ENCODE results near the gene DYSF. TPM values are rescaled to one million over a fixed set of nuclear protein-coding genes. Genes with fewer than 3 reads are reported as not detected.

The DYSF gene
- total RNA-seq, 3 donors from 2014 or later, result 2.0 to 19.4 (median 6.8) TPM

DNA sequence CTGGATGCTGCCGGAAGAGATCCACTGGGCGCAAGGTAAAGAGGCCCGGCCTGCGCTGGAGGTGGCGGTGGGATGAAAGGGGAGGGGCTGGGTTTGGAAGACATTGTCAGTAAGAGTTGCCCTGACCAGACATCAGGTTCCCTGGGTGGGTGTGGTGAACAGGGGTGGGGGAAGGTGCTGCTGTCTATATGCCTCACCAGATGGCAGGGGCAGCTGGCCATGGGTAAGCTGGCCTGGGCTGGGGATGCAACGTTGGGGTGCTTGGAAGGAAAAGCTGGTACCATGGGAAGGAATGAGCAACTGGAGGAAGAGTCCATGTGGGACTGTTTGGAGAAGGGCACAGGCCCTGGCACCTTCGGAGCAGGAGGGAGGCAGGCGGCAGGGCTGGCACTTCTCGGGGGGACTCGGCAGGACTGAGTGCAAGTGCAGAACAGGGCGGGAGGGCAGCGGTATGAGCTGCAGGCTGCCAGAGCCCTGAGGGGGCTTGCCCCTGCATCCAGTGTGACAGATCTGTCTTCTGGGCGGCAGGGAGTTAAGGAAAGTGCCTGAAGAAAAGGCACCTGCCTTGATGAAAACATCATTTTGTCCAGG, 146.4 kb downstream of the DYSF start:
- Histone ChIP-seq H3K4me1 (ENCODE audit: low read depth) (no peaks in the 10 kb centered on the region), H3K9me3 (no peaks in the 10 kb centered on the region), H3K36me3 (ENCODE audit: low read depth) (no peaks in the 10 kb centered on the region), H3K4me3 (no peak overlapping the region)
- TF ChIP-seq CTCF (IDR thresholded peaks at IDR 0.05), result no peak
- no peak for DNase-seq
- ATAC-seq, result no peak
- intact Hi-C loops (cut with DNase I, micrococcal nuclease), result no loop called here

GRCh38 chr2:71600555-71600954, 147.2 kb downstream of the DYSF start:
- Histone ChIP-seq H3K4me1 (ENCODE audit: low read depth) (no peaks in the 10 kb centered on the region), H3K4me3 (no peak overlapping the region), H3K9me3 (no peaks in the 10 kb centered on the region), H3K36me3 (ENCODE audit: low read depth) (no peaks in the 10 kb centered on the region)
- intact Hi-C loops (cut with DNase I, micrococcal nuclease), result no loop called here
- no peak for TF ChIP-seq CTCF (IDR thresholded peaks at IDR 0.05)
- DNase-seq (no peak), ATAC-seq (no peak)

DNA sequence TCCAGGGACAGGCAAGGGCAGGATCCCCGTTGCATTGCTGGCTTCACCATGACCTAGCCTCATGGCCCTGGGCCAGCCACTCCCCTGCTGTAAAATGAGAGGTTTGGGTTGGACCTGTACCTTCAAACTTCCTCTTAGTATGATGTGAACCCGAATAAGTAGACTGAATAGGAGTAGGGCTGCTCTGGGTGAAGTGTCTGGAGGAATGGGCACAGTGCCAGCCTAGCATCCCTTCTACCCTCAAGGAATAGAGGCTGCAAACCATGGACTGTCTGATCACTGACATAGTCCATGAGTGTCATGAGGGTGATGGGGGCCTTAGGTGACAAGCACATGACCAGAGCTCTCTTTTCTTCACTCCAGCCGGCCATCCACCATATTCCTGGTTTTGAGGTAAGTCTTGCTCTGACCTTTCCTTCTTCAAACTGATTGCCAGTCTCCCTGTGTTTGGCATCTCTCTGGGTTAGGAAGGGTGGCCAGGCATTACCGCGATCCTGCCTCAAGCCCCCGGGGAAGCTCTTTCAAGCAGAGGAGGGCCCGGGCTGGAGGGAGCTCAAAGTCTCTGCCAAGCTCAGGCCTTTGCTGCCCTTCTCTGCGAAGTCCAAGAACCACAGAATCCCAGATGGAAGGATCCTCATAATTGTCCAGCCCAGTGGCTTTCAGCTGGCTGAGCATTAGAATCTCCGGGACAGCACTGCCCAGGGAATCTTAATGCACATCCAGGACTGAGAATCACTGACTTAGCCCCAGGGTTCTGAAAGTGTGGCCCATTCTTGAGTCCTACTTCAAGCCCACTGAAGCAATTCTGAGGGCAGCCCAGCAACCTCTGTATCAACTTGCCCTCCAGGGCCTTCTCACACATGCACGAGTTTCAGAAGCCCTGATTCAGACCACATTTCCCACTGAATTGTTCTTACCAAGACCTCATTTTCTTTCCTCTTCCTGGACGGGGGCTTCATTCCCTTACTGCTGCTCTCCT, 148.1 kb downstream of the DYSF start:
- ATAC-seq (no peak), DNase-seq (no peak)
- TF ChIP-seq CTCF (IDR thresholded peaks at IDR 0.05), result no peak
- Histone ChIP-seq H3K36me3 (ENCODE audit: low read depth) (no peaks in the 10 kb centered on the region), H3K4me3 (no peak overlapping the region), H3K9me3 (no peaks in the 10 kb centered on the region), H3K4me1 (ENCODE audit: low read depth) (no peaks in the 10 kb centered on the region)
- intact Hi-C loops (cut with DNase I, micrococcal nuclease), result no loop called here

DNA sequence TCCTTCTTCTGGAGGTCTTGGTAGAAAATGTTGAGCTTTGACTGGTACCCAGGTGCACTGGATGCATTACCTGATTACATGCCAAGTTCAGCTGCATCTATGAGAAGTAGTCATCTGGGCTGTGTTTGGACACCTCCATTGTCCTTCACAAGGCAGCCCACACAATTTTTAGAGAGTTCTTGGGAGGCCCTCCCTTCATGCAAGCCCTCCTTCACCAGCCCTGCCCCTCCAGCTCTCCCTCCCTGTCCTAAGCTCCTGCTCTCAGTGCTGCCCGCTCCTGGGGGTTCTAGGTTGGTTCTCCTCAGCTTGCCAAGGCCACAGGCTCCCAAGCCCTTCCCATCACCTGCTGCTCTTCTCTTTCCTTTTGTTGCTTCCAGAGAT, 148.7 kb downstream of the DYSF start:
- DNase-seq (no peak), ATAC-seq (no peak)
- Histone ChIP-seq H3K4me3 (no peak overlapping the region), H3K4me1 (ENCODE audit: low read depth) (no peaks in the 10 kb centered on the region), H3K9me3 (no peaks in the 10 kb centered on the region), H3K36me3 (ENCODE audit: low read depth) (no peaks in the 10 kb centered on the region)
- intact Hi-C loops (cut with DNase I, micrococcal nuclease), result no loop called here
- TF ChIP-seq CTCF (IDR thresholded peaks at IDR 0.05), result no peak

GRCh38 chr2:71602581-71602980, 149.2 kb downstream of the DYSF start:
- H3K4me1 ChIP-seq (ENCODE audit: low read depth), result no peaks in the 10 kb centered on the region
- no peaks in the 10 kb centered on the region for H3K9me3 ChIP-seq
- no peak for ATAC-seq
- DNase-seq, result peak in 1 of 3 donors; percentile 16
- no peak for TF ChIP-seq CTCF (IDR thresholded peaks at IDR 0.05)
- no peak overlapping the region for H3K4me3 ChIP-seq
- intact Hi-C loops (cut with DNase I, micrococcal nuclease), result no loop called here
- H3K36me3 ChIP-seq (ENCODE audit: low read depth), result no peaks in the 10 kb centered on the region

Data from mucosa of descending colon (tissue), 3 donors.